ENCODE measurements around the gene GOLGA1. TPM values are rescaled to one million over a fixed set of nuclear protein-coding genes. Genes with fewer than 3 reads are reported as not detected.

Gene GOLGA1
- total RNA-seq, 1 donor from 2014 or later = 11.3 TPM

DNA sequence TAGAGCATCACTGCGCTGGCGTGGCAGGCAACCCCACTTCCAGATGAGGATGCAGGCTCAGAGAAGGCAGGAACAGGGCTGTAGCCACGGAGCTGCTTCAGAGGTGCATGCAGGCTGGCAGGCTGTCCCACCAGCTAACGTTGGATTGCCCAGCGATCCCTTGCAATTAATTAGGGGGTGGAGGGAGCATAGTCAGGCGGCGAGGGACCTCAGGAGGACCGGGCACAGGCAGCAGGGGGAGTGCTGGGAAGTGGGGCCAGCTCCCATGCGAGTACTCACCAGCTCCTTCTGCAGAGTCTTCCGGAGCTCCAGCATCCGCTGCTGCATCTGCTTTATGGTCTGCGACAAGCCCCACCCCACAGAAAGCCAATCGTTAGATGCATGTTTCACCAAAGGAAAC lies 58.7 kb downstream of the GOLGA1 start:
- DNase-seq (ENCODE audit: low read depth, low spot score) = no peak

GRCh38 chr9:124881138-124881743 lies 59.6 kb downstream of the GOLGA1 start:
- DNase-seq (ENCODE audit: low read depth, low spot score) = no peak

- DNase-seq (ENCODE audit: low read depth, low spot score) = no peak
Observed at GRCh38 chr9:124880501-124880900, 60.4 kb downstream of the GOLGA1 start.

- no peak for DNase-seq (ENCODE audit: low read depth, low spot score)
Observed at GRCh38 chr9:124879226-124879625, 61.7 kb downstream of the GOLGA1 start.

GRCh38 chr9:124878518-124878917 lies 62.4 kb downstream of the GOLGA1 start:
- DNase-seq (ENCODE audit: low read depth, low spot score) = no peak

GRCh38 chr9:124878021-124878420 lies 62.9 kb downstream of the GOLGA1 start:
- DNase-seq (ENCODE audit: low read depth, low spot score) = no peak

DNA sequence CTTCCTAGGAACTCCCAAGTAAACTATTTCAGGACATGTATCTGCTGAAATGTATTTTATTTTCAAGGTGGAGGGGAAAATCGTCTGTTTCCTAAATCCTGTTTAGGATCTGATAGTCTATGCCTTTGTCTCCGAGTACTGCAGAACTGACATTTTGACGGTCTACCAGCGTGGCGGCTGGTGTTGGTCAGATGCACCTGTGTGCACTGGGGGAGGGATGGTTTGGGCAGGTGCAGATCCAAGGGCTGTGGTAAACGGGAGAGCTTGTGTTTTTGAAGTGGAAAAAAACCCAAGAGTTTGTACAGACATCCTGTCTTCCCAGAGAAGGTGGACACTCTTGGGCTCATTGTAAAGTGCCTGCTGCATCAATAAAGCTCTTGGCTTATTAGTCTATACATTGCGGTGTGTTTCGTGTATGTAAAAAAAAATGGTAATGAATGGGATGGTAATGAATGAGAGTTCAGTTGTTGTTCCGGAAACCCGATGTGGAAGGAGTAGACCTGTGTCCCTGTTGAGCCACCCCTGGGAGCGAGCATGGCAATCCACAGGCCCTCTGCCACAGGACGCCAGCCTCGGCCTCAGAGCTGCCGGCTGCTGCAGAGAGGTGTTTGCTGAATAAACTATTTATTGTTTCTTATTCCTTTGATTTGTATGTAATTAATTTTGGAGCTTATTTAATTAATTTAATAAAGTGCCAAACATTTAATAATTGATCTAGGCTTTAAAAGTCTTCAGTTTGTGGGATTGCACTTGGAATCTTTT lies 63.7 kb downstream of the GOLGA1 start:
- no peak for DNase-seq (ENCODE audit: low read depth, low spot score)

- DNase-seq (ENCODE audit: low read depth, low spot score) = no peak
Observed at GRCh38 chr9:124875501-124875900, 65.4 kb downstream of the GOLGA1 start.

DNA sequence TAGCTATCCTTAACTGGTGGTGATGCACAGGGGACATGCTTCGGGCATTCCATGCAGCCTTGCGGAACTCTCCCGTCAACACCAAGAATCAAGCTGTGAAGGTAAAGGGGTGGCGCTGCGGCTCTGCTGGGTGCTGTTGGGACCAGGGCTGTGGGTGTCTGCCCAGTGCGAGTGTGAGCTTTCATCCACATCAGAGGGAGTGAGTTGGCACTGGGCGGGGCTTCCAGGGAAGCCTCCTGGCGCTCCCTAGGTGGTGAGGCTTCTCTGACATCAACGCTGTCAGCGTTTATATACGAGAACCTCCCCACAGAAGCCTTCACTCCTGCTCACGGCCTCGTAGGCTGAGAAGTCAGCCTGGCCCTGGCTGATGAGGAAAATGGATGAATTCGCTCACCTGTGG lies 67.2 kb downstream of the GOLGA1 start:
- no peak for DNase-seq (ENCODE audit: low read depth, low spot score)

- no peak for DNase-seq (ENCODE audit: low read depth, low spot score)
Observed at GRCh38 chr9:124871156-124871561, 69.7 kb downstream of the GOLGA1 start.

- no peak for DNase-seq (ENCODE audit: low read depth, low spot score)
Observed at GRCh38 chr9:124870723-124871122, 70.2 kb downstream of the GOLGA1 start.

DNA sequence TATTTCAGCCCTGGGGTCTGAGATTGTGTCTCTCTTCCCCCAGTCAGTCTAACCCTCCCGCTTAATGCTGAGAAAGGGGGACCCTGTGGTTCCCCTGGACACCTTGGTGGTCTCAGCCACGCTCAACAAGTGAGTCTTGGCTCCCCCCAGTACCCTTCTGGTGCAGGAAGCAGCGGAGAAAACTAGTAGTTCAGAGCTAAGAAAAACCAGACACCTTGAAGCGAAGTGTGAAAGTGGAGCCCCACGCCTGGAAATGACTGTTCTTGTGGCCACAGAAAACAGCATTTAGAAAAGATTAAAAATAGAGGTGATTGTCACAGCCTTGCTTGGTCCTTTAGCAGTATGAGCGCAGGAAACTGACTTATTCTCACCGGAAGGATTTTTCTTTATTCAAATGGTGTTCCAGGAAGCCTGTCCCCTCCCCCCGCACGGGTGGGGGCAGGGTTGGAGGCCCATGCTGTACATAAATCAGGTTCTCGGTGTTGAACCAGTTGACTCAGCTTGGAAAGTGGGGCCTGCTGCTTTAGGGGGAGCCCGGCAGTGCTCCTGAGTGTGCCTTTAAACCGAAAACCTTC lies 70.8 kb downstream of the GOLGA1 start:
- DNase-seq (ENCODE audit: low read depth, low spot score) = no peak

DNA sequence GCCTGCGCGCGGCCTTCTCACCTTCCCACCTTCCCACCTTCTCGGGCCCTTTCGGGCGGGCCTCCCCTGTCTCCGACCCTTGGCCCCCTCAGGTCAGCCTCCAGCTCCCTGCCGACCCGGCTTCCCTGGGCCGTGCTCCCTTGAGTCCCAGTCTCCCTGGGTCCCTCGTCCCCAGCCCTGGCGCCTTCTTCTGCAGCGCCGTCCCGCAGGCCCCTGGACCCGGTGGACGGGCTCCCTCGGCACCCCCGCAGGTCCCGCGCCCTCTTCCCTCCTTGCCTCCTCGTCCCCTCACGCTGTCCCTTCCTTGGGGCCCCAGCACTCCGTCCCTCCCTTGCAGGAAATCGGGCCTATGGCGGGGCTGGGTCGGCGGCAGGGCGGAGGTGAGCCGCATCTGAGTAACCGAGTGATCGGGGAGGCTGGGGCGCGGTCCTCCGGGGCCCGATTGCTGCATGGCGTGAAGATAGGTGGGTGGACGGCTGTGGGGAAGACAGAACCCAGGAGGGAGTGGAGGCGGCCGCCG lies 71.4 kb downstream of the GOLGA1 start:
- DNase-seq (ENCODE audit: low read depth, low spot score) = no peak

GRCh38 chr9:124868511-124869465 lies 72.1 kb downstream of the GOLGA1 start:
- no peak for DNase-seq (ENCODE audit: low read depth, low spot score)

- DNase-seq (ENCODE audit: low read depth, low spot score) = no peak
Observed at GRCh38 chr9:124863371-124863871, 77.5 kb downstream of the GOLGA1 start.

- peak; percentile 79 for DNase-seq (ENCODE audit: low read depth, low spot score)
Observed at GRCh38 chr9:124861342-124862229, 79.3 kb downstream of the GOLGA1 start, which contains the start of the genes ARPC5L and RPL35. TSS of gene ARPC5L (plus strand) at chr9:124862130. CDS start at chr9:124869291, 7,161 bp downstream. TSS of gene RPL35 (minus strand) at chr9:124861957. CDS start at chr9:124861912, 45 bp downstream.

- DNase-seq (ENCODE audit: low read depth, low spot score) = no peak
Observed at GRCh38 chr9:124860582-124861341, 80.1 kb downstream of the GOLGA1 start.

DNA sequence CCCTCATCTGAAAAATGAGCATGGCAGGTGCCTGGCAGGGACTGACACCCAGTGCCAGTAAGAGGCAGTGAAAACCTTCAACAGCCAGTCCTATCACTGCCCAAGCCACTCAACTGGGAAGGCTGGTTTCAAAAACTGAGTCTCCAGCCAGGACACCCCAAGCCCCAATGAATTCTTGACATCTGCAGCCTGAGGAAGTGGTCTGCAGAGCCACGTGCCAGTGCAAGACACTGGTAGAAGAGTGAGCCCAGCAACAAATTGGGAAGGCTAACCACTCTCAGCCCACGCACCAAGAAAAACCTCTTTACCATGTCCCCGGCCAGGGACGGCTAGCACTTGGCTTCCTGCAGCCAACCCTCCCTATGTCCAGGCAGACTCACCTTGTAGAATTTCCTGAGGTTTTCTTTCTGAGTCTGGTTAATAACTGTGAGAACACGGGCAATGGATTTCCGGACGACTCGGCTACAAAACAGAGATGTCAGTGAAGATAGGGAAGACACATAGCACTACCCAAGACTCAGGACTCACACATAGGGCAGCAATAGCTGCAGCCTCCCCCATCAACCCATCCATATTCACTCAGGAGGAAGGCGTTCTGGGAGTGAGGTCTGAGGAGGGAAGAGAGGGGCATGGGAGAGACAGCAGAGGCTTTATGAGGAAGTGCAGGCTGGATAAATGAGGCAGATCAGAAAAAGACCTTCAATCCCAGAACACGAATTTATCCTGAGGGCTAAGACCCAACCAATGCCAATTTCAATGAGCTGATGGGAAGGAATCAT lies 80.9 kb downstream of the GOLGA1 start:
- DNase-seq (ENCODE audit: low read depth, low spot score) = no peak
